K562 (cell line): ENCODE measurements around the gene DAPK1. TPM values are rescaled to one million over a fixed set of nuclear protein-coding genes. Genes with fewer than 3 reads are reported as not detected.

ENCODE experiments used
- ATAC-seq: fragments of 200-7000 bp; cut with Tn5 transposase; 3 replicates; pipeline ENCODE4 v1.9.1; 2020; ENCODE audit warnings: moderate library complexity
- BruUV-seq: library from RNA; stranded (reverse); fragments of 400-500 nt; replicated peaks from 2 replicates; lab custom pipeline; 2021; lab: Mats Ljungman, UMichigan
- CTCF ChIA-PET: fragments of 300-600 bp; formaldehyde crosslinking; extraction: SDS; loops from one replicate; lab custom pipeline; 2021; ENCODE audit warnings: low intra/inter-chr PET ratio; lab: Yijun Ruan, JAX
- POLR2A ChIA-PET: fragments of 300-600, 350-650 bp; sonication (Branson Sonifier 250); formaldehyde crosslinking; extraction: SDS; loops from one replicate; lab custom pipeline; 2021; ENCODE audit warnings: antibody characterized with exemption, inconsistent platforms; lab: Yijun Ruan, JAX
- DNase-seq, 4 experiments: peaks; one replicate each; pipeline versions ENCODE4 v3.0.0 to v3.0.0-alpha.2; 2011 to 2018; ENCODE audit warnings: low spot score in 3 of 4, mixed read lengths in 3 of 4; ENCODE audit errors: extremely low read depth in 1 of 4
- FAIRE-seq: peaks from 2 replicates; lab custom pipeline; 2011; peaks lifted over from hg19 to GRCh38; lab: Jason Lieb, UNC
- H2AFZ ChIP-seq: 2 replicates; pipeline ENCODE4 v1.6.0; 2011; ENCODE audit warnings: low read depth, low read length, control low read depth, inconsistent platforms
- H3K27ac ChIP-seq: fragments of 200-600 bp; 3 replicates; pipeline ENCODE4 v1.8.0; 2011; ENCODE audit warnings: low read depth, mild to moderate bottlenecking, control low read depth, inconsistent platforms, low read length, moderate library complexity, mixed read lengths; ENCODE audit errors: extremely low read depth
- H3K27me3 ChIP-seq, 2 experiments: fragments of 300-600 bp in 1 of 2; 2 replicates in 1 of 2; 3 replicates in 1 of 2; pipeline versions ENCODE4 v1.6.0 to v1.8.0; 2011; ENCODE audit warnings: inconsistent platforms in 2 of 2, low read length in 2 of 2, mild to moderate bottlenecking in 1 of 2, mixed read lengths in 1 of 2, moderate library complexity in 1 of 2; ENCODE audit not compliant: control insufficient read depth in 2 of 2, insufficient read depth in 2 of 2
- H3K36me3 ChIP-seq: fragments of 300-600 bp; 3 replicates; pipeline ENCODE4 v1.8.0; 2011; ENCODE audit warnings: mild to moderate bottlenecking, low read length, inconsistent platforms; ENCODE audit not compliant: control insufficient read depth, insufficient read depth
- H3K4me1 ChIP-seq, 2 experiments: fragments of 200-600 bp in 1 of 2; replicated peaks in 1 of 2; 2 replicates in 1 of 2; 3 replicates in 1 of 2; pipeline versions ENCODE4 v1.5.1 to v1.8.0; 2011; ENCODE audit warnings: inconsistent platforms in 2 of 2, low read length in 2 of 2, mild to moderate bottlenecking in 1 of 2, mixed read lengths in 1 of 2, moderate library complexity in 1 of 2; ENCODE audit not compliant: control insufficient read depth in 2 of 2, insufficient read depth in 2 of 2
- H3K4me2 ChIP-seq: 2 replicates; pipeline ENCODE4 v1.6.1; 2011; ENCODE audit warnings: low read length, control low read depth, inconsistent platforms, mixed read lengths; ENCODE audit not compliant: insufficient read depth
- H3K4me3 ChIP-seq: fragments of 200-600 bp; sonication (generic), shearing (Covaris generic); 2 replicates; pipeline ENCODE4 v1.5.1; 2016; ENCODE audit warnings: control low read depth, inconsistent platforms
- H3K79me2 ChIP-seq: fragments of 200-600 bp; 3 replicates; pipeline ENCODE4 v1.8.0; 2011; ENCODE audit warnings: low read length, inconsistent platforms; ENCODE audit not compliant: control insufficient read depth, insufficient read depth
- H3K9ac ChIP-seq, 2 experiments: 2 replicates each; pipeline versions ENCODE4 v1.6.0 to v1.6.1; 2011; ENCODE audit warnings: low read depth in 2 of 2, low read length in 2 of 2, control low read depth in 1 of 2, inconsistent platforms in 1 of 2, mild to moderate bottlenecking in 1 of 2, mixed read lengths in 1 of 2; ENCODE audit not compliant: insufficient read depth in 1 of 2
- H3K9me1 ChIP-seq: one replicate; pipeline ENCODE4 v1.6.0; 2011; ENCODE audit warnings: inconsistent platforms, mild to moderate bottlenecking, low read length, moderate library complexity; ENCODE audit not compliant: control insufficient read depth, insufficient read depth
- H3K9me3 ChIP-seq: replicated peaks from 2 replicates; pipeline ENCODE4 v1.5.1; 2011; ENCODE audit warnings: low read depth, low read length, inconsistent platforms; ENCODE audit not compliant: control insufficient read depth, insufficient read depth
- H4K20me1 ChIP-seq: replicated peaks from 2 replicates; pipeline ENCODE4 v1.6.1; 2011; ENCODE audit warnings: low read length, inconsistent platforms, mixed read lengths; ENCODE audit not compliant: control insufficient read depth, insufficient read depth
- ATF7 ChIP-seq: fragments of 450-650 bp; IDR thresholded peaks from 2 replicates; pipeline ENCODE4 v1.7.1; 2014; ENCODE audit warnings: mild to moderate bottlenecking, moderate library complexity
- E4F1 ChIP-seq: fragments of 250-450 bp; sonication (Bioruptor Pico); IDR thresholded peaks from 2 replicates; pipeline ENCODE4 v1.5.0; 2021; ENCODE audit warnings: mild to moderate bottlenecking, borderline replicate concordance
- FOXK2 ChIP-seq, 2 experiments: fragments of 450-650 bp; IDR thresholded peaks in 1 of 2; conservative IDR thresholded peaks in 1 of 2; 2 replicates each; pipeline ENCODE4 v1.6.1; 2016; ENCODE audit warnings: low read depth in 2 of 2, mild to moderate bottlenecking in 1 of 2
- HMG20B ChIP-seq: fragments of 250-450 bp; sonication (Bioruptor Pico); IDR thresholded peaks from 2 replicates; pipeline ENCODE4 v1.5.0; 2021; ENCODE audit warnings: mild to moderate bottlenecking
- KLF1 ChIP-seq: fragments of 450-650 bp; IDR thresholded peaks from 2 replicates; pipeline ENCODE4 v1.6.1; 2016; ENCODE audit warnings: missing genetic modification characterization, missing compliant biosample characterization
- POLR2AphosphoS5 ChIP-seq: IDR thresholded peaks from 2 replicates; pipeline ENCODE4 v1.6.1; 2011; ENCODE audit warnings: mild to moderate bottlenecking, low read depth, low read length, moderate library complexity; ENCODE audit not compliant: control insufficient read depth, insufficient read depth
- SMARCE1 ChIP-seq: fragments of 450-650 bp; IDR thresholded peaks from 2 replicates; pipeline ENCODE4 v1.7.1; 2016; ENCODE audit warnings: mild to moderate bottlenecking
- SREBF1 ChIP-seq: fragments of 150-350 bp; IDR thresholded peaks from 2 replicates; pipeline ENCODE4 v1.6.1; 2014; ENCODE audit warnings: antibody characterized with exemption, low read depth, low read length, borderline replicate concordance
- TSHZ1 ChIP-seq: fragments of 250-450 bp; sonication (Bioruptor Pico); IDR thresholded peaks from 2 replicates; pipeline ENCODE4 v1.4.0; 2020; ENCODE audit warnings: mild to moderate bottlenecking, moderate library complexity
- ZNF175 ChIP-seq: fragments of 200-800 bp; sonication (Bioruptor generic); IDR thresholded peaks from 2 replicates; pipeline ENCODE4 v1.6.1; 2016; ENCODE audit warnings: low read depth, mild to moderate bottlenecking, missing genetic modification characterization, missing compliant biosample characterization
- ZNF282 ChIP-seq: sonication (generic); formaldehyde crosslinking; IDR thresholded peaks from 2 replicates; pipeline ENCODE4 v1.8.1; 2023; ENCODE audit warnings: missing genetic modification reagents
- ZNF395 ChIP-seq: fragments of 200-800 bp; sonication (Bioruptor generic); IDR thresholded peaks from 2 replicates; pipeline ENCODE4 v1.6.1; 2017; ENCODE audit warnings: missing genetic modification characterization, missing compliant biosample characterization
- ZNF449 ChIP-seq: fragments of 250-450 bp; sonication (Bioruptor Pico); IDR thresholded peaks from 2 replicates; pipeline ENCODE4 v1.8.0; 2022; ENCODE audit warnings: moderate library complexity, mild to moderate bottlenecking, inconsistent platforms
- WGBS: fragments of 100-300 bp; shearing (Covaris generic); methylation state at CpG from one replicate; pipeline ENCODE4 v1.1.6; 2016; ENCODE audit warnings: low coverage, mixed read lengths; ENCODE audit not compliant: insufficient coverage; ENCODE audit errors: missing lambda C conversion rate; 5-methylcytosine and 5-hydroxymethylcytosine counted together
- in situ Hi-C: fragments of 300-500 bp; cut with MboI; formaldehyde crosslinking; loops from 4 replicates; pipeline ENCODE4 v1.15.0; 2018; ENCODE audit warnings: inconsistent platforms, mixed read lengths
- intact Hi-C: fragments of 100-400 bp; cut with micrococcal nuclease; formaldehyde crosslinking; loops from 2 replicates; pipeline ENCODE4 v1.14.2; 2022
- polyA plus RNA-seq, 8 experiments: library from polyadenylated mRNA; depleted of rRNA in 4 of 8; stranded (reverse) in 5 of 8; unstranded in 3 of 8; fragments of >200 nt; fragmentation: Nextera tagmentation in 2 of 8; fragmentation: Illumina TruSeq in 1 of 8; extraction: Ambion mirVana in 2 of 8; extraction: Trizol in 1 of 8; gene quantifications; 2 replicates each; pipeline versions ENCODE4 v1.2.1 to v1.2.3, GENCODE V29; 2011 to 2014; ENCODE audit warnings: inconsistent platforms in 1 of 8, missing spikeins in 1 of 8
- total RNA-seq, 7 experiments: library from RNA; depleted of rRNA in 6 of 7; stranded (reverse); fragments of >200 nt in 6 of 7; fragmentation: Illumina TruSeq in 2 of 7; extraction: Trizol in 2 of 7; gene quantifications; 2 replicates each; pipeline versions ENCODE4 v1.2.1 to v1.2.3, GENCODE V29; 2011 to 2021; ENCODE audit warnings: low replicate concordance in 1 of 7

Gene DAPK1
- total and polyA plus RNA-seq, 9 of the 15 experiments (the other 6 are each of a cell fraction or from before 2014, with no cell fraction given) = 1.7 to 26.4 (median 15.8) TPM

- Histone ChIP-seq H2AFZ (no peak overlapping the region), H3K9me1 (no peaks in the 10 kb centered on the region), H3K4me1 (peaks cover 7 to 14% of the 10 kb centered on the region in 2 experiments; a peak in 4 of 5 replicates), H3K27ac (no peak overlapping the region), H3K36me3 (no peaks in the 10 kb centered on the region), H3K4me2 (no peak overlapping the region), H3K79me2 (peaks cover 2% of the 10 kb centered on the region; the same call in 1 of the 3 replicates), H3K4me3 (no peak overlapping the region), H3K27me3 (no peaks in the 10 kb centered on the region), H3K9ac (no peak overlapping the region), H4K20me1 (no peaks in the 10 kb centered on the region), H3K9me3 (no peaks in the 10 kb centered on the region)
- in situ Hi-C loops (no loop called here), intact Hi-C loops (no loop called here)
- FAIRE-seq (no peak), ATAC-seq (no peak), DNase-seq (no peak)
- 38% methylated on average over 5 of the region's 5 CpGs for WGBS
- CTCF ChIA-PET = no interaction called here
- POLR2A ChIA-PET = no interaction called here
- BruUV-seq = no TSS peak
- TF ChIP-seq FOXK2 (conservative IDR thresholded peaks at IDR 0.05 in 1 of 2, IDR thresholded peaks at IDR 0.05 in 1 of 2; ENCODE audit: low read depth in 2 of 2) = no peak
- no peak for TF ChIP-seq SREBF1
- TF ChIP-seq E4F1 (CRISPR knock-in tag) = no peak
- TF ChIP-seq ATF7 = no peak
- no peak for TF ChIP-seq ZNF175 (CRISPR knock-in tag)
- no peak for TF ChIP-seq ZNF395 (CRISPR knock-in tag)
- no peak for TF ChIP-seq SMARCE1
- TF ChIP-seq ZNF449 (CRISPR knock-in tag) = no peak
- TF ChIP-seq TSHZ1 (CRISPR knock-in tag) = no peak
- no peak for TF ChIP-seq KLF1 (tag)
- TF ChIP-seq ZNF282 (CRISPR knock-in tag) = no peak
- TF ChIP-seq POLR2AphosphoS5 = no peak
- no peak for TF ChIP-seq HMG20B
These were observed 71.9 kb downstream of the DAPK1 start for GRCh38 chr9:87569518-87569917.
